GM20431 (cell line): Measurements from ENCODE around the gene GALNT2.

Experiments
- in situ Hi-C: fragments of 300-500 bp; cut with MseI, MboI; formaldehyde crosslinking; loops from one replicate; pipeline ENCODE4 v1.15.0; 2020; ENCODE audit warnings: low sequenced_read_pairs; ENCODE audit not compliant: unreplicated experiment

Gene GALNT2

DNA sequence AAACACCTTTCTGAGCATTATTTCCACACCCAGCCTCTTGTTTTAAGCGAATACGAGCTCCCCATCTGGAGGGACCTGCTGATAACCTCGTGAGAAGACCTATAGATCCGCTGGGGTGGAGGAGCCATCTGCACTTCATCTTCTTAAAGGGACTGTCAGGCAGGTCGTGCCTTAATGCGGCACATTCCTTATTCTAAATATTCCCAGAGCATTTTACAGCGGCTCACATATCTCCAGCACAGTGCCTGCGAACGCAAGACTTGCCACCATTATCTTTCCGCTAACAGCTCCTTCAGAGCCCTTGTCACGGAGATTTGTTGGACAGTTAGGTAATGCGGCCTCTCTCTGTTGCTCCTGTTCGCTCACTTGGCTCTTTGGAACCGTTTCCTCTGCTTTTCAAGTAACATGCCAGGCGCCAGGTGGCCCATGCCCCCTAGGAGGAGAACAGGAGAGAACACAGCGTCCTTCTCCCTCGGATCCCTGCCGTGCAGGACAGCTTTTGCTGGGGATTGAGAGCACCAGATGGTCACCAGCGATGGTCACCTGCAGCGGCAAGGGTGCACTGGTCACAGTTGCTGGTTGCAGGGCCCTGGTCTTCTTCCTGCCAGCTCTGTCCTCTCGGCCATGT, 196.6 kb downstream of the GALNT2 start:
- in situ Hi-C loops = no loop called here

GRCh38 chr1:230264342-230264741, 197.3 kb downstream of the GALNT2 start:
- in situ Hi-C loops = no loop called here

GRCh38 chr1:230265200-230266115, 198.4 kb downstream of the GALNT2 start:
- in situ Hi-C loops = no loop called here

- in situ Hi-C loops = no loop called here
Measured at GRCh38 chr1:230266456-230266855, 199.4 kb downstream of the GALNT2 start.

DNA sequence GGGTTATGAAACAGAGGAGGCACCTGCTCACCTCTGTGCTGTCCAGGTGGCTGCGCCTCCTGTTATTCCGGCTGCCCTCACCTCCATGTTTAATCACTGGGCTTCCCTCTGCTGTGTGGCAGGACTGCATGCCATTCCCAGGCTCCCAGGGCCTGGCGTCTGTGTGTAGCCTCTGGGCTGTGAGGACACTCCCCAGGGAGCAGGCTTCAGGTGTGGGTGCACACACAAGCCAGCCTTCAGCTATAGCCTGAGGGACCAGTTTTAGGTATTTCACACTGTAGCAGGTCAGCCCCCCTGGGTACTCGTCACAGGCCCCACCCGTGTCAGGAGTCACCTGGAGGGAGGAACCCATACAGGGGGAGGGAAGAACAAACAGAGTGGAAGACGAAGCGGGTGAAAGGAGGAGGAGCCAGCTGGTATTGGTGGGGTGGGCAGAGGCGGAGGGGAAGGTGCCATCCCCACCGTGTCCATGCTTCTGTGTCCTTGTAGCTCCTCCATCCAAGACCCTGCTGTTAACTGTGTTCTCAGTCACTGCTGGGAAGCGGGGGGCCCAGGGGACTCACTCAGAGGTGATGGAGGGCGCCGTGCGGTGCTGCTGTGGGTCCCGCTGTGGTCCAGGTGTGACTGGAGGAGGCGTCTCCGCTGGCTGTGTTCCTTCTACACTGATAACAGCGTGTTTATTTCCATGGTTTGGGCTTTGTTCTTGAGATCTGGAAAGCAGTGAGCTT, 200.5 kb downstream of the GALNT2 start:
- in situ Hi-C loops = no loop called here

DNA sequence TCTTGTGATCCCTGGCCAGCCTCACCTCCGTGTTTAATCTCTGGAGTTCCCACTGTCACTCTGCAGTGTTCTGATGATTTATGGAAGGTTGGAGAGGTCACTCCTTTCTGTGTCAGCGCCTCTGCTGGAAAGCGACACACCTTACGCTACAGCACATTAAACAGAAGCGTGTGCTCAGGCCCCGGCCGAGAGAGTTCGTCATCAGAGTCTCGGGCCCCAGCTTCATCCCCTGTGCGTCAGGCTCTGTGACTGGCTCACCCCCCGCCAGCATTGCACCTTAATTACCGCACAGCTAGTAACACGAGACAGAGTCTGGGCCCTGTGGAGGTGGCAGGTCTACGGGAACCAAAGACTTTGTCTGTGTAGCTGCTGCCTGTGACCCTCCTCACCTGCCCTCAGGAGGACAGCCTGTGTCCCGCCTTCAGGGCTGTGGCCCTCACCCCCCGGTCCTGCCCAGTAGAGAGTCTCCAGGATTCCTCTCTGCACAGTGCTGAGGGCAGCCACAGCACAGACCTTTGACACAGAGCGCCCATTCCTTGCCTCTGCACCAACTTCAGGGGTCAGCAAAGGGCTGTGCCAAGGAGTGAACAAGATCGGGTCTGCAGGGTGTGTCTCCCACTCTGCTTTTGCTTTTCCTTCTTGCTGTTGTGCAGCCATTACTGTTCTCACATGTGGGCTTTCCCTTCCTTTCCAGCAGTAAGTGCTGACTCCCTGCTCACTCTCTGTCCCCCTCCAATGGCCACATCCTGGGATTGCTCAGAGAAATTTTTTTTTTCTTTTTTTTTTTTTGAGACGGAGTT, 201.5 kb downstream of the GALNT2 start:
- in situ Hi-C loops = no loop called here

GRCh38 chr1:230270185-230270558, 203.1 kb downstream of the GALNT2 start:
- in situ Hi-C loops = no loop called here

- in situ Hi-C loops = no loop called here
Measured at GRCh38 chr1:230270559-230271281, 203.7 kb downstream of the GALNT2 start.

- in situ Hi-C loops = no loop called here
Measured at GRCh38 chr1:230271300-230272035, 204.4 kb downstream of the GALNT2 start.

GRCh38 chr1:230272557-230272956, 205.5 kb downstream of the GALNT2 start:
- in situ Hi-C loops = no loop called here

- in situ Hi-C loops = no loop called here
Measured at GRCh38 chr1:230273141-230273710, 206.2 kb downstream of the GALNT2 start.

GRCh38 chr1:230274254-230274653, 207.2 kb downstream of the GALNT2 start:
- in situ Hi-C loops = no loop called here

DNA sequence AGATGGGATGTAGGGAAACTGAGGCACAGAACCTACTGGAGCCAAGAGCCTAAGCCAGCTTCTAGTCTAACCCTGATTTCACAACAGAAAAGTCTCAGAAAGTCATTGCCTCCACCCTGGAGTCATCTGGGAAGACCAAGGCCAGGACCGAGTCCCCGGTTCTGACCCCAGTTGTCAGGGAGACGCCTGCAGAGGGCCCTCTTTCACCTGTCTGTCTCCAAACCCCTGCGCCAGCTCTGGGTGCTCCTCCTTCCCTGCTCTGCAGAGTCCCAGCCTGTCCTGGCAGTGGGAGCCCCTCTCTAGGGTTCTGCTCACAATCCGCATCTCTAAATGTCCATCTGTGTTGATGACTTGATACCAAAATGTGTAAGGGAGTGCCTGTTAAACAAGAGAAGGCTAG, 209.4 kb downstream of the GALNT2 start:
- in situ Hi-C loops = no loop called here

GRCh38 chr1:230277201-230278025, 210.4 kb downstream of the GALNT2 start:
- in situ Hi-C loops = no loop called here

DNA sequence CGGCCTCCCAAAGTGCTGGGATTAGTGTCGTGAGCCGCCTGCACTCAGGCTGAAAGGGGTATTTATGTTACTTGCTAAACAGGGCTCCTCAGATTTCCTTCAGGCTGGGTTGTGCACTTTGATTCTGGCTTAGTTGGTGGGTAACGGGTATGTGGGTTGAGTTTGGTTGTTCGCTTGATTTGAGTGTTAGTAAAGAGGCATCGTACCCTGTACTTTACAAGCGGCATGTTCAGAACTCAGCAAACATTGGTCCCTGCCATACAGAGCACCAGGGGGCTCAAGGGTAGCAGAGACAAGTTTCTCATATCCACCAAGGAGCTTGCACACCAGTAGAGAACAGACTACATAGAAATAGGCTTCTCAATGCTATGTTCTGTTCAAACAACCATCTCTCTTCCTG, 211.3 kb downstream of the GALNT2 start:
- in situ Hi-C loops = no loop called here

DNA sequence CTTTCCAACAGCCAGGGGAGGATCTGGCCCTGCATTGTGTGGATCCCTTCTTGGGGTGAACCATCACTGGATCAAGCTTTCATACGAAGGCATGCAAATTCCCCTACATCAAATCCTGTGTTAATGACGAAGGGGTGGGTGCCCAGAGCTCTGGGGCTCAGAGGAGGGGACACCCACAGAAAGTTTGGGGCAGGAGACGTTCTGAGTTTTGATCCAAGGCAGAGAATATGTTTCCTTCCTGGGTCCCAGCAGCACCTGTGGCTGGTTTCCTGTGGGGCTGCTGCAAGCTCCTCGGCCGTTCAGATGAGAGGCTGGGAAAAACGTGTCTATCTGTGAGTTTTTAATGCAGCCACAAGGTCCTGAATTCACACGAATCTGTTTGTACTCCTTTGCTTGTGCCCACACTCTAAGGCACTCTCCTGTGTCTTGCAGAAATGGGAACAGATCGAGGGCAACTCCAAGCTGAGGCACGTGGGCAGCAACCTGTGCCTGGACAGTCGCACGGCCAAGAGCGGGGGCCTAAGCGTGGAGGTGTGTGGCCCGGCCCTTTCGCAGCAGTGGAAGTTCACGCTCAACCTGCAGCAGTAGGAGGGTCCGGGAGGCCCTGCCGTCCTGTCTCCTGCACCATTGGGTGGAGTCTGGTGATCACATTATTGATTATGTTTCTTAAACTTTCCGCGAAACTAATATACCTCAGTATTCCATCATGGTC, 212.0 kb downstream of the GALNT2 start:
- in situ Hi-C loops = no loop called here

GRCh38 chr1:230279583-230279945, 212.5 kb downstream of the GALNT2 start:
- in situ Hi-C loops = no loop called here
